NCI-H146 (cell line): ENCODE results near the gene SLC2A4RG.
"Not testable (repeated sequence)": the region's sequence is repeated elsewhere in the genome, so short reads cannot be mapped to it uniquely, and the experiment has no call there.

ENCODE experiments used
- DNase-seq: peaks from one replicate; lab custom pipeline; 2025; lab: John Stamatoyannopoulos, UW

Gene SLC2A4RG

DNA sequence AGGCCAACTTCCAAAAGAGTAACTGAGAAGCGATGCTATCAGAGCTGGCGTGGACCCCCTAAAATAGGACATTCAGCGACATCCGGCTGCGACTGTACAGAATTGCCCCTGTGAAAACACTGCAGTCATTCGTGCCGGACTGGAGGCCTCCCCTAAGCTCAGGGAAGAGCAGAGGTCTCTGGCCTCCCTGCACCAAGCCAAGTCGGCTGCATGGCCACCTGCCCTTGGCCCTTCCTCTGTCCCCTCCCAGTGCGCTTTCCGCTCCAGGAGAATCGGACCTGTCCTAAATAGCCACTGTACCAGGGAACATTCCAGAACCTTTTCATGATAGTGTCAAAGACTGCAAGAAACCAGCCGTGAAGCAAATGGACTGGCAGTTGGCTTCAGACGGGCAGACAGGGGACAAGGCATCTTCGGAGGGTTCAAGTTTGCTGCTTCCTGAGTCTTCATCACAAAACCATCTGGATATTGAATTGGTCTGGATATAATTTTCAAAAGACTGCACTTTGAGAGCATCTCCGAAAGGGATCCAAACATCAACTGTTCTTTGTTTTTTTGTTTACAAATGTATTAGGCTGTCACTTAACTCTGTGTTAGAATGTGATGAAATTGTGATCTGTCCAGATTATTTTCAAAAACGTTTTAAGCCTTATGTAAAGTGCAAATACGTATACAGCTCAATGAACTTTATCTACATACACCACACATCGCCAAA is 16.5 kb downstream of the SLC2A4RG start:
- no peak for DNase-seq

DNA sequence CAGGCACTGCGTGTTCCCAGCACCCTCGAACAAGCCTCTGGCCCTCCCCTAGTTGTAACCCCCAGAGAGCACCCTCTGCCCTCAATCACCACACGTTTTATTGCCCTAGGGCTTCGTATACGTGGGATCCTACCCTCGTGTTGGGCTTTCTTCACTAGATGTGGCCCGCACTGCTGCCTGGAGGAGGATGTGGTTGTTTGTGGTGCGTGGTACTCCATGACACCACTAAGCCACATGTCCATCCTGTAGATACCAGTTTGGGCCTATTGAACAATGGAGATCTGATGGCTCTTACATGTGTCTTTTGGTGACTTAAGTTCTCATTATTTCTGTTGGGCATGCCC is 17.0 kb downstream of the SLC2A4RG start:
- DNase-seq, result no peak

DNA sequence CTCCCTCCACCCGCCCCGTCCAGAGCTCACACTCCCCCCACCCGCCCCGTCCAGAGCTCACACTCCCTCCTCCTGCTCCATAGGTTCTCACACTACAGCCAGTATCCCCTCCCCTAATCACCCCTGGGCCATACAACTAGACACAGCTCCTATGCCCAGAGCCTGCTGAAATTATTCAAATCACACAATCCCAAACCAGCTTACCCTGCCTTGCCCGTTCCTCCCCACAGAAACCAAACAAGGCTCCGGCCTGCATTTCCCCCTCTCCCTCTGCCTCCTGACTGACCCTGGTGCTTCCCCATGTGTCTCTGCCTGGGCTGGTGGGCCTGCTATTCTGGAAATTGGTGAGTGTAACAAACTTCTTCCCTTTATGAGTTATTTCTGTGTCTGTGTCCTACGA is 18.6 kb downstream of the SLC2A4RG start:
- no peak for DNase-seq

DNA sequence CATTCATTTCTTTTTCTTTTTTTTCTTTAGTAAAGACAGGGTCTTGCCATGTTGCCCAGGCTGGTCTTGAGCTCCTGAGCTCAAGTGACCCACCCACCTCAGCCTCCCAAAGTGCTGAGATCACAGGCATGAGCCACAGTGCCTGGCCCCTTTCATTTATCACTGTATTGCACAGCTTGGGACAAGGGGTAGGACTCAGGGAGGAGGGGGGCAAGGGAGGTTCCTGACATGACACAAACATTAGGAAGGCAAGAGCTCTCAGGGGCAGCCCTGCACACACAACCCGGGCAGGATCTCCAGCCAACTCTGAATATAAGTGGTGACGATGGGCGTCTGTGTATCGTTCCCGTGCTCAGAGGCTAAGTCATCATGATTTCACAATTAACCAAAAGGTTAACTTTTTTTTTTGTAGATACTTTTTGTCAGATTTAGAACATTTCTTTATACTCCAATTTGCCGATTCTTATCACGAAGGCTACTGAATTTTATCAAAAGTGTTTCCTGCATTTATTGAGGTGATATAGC is 19.9 kb downstream of the SLC2A4RG start:
- DNase-seq, result no peak

DNA sequence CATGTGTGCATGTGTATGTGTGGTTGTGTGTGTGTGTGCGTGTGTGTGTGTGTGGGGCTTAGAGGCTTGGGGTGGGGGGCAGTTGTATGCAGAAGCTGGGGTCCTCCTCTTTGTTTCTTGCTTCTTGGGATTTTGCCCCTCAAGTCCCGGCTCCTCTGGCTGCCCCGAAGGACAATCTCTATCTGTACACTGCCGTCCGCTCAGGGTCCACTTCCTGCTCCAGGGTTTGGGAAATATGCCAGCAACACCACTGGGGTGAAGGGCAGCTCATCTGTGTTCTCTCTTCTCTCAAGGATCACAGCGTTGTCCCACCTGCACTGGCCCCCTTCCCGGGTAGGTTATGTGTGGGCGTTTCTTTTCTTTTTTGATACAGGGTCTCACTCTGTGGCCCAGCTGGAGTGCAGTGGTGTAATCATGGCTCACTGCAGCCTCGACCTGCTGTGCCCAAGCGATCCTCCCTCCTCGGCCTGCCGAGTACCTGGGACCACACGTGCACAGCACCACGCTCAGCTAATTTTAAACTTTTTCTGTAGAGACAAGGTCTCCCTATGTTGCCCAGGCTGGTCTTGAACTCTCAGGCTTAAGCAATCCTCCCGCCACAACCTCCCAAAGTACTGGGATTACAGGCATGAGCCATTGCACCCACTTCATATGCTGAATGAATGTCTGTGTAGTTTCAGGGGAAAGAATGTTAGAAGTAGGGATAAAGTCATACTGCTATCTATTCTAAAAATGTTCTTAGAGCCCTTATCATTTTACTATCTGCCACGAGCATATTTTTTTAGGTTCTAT is 25.7 kb downstream of the SLC2A4RG start:
- no peak for DNase-seq

DNA sequence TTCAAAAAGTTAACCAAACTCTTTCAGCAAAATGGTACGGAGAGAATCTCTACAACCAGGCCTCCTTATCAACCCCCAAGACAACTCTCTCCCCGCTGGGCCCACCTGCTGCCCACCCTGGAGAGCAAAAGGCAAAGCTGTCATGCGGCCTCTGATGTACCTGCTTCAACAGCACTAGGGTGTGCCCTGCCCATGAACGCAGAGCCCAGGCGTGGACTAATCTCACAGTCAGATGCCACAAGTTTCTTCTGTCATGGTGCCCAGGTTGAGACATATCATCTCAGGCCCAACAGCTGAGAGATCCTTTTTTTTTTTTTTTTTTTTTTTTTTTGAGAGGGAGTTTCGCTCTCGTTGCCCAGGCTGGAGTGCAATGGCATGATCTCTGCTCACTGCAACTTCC is 26.3 kb downstream of the SLC2A4RG start:
- DNase-seq, result no peak

DNA sequence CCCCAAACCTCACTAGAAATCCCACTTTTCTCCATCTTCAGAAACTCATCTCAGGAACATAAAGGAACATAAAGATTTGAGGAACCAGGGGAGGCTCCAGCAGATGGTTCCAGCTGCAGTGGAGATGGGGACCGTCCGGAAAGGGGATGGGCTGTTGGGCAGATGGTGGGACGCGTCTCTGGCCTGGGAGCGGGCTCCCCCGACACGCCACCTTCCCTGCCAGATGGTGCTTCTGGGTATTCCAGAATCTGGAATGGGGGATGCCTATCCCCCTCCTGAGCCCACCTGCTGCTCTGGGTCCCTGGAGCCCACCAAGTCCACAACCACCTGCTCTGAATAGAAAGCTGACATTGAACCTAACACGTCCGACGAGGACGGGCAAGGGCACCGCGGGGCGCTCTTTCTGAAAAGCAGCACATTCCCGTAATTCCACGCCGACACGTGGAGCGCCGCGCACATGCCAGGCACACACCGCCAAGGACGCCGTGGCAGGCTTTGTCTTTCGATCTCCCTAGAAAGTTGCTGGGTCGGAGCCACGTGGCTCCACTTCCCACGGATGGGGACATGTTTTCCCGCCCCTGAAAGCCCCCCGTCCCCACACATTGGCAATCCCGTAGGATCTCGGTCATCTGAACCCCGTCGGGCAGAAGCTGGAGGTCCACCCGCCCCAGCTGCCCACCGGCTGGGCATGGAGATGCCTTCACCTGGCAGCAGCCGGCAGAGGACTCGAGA is 27.3 kb downstream of the SLC2A4RG start:
- no peak for DNase-seq

DNA sequence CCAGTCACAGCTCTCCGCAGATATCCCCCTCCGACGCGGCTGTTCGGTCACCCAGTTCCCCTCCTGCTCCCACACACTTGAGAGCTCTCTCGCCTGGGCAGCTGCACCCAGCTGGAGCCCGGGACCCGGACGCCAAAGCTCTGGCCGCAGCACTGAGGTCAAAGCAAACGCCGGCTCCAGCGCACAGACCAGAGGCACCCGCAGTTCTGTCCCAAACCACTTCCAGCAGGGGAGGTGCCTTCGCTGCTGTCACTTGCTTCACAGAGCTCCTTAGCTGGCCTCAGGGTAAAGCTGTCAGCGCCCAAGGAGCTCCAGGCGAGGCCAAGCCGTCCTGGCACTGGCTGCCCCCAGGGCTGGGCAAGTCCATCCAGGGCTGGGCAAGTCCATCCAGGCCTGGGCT is 27.9 kb downstream of the SLC2A4RG start:
- no peak for DNase-seq

DNA sequence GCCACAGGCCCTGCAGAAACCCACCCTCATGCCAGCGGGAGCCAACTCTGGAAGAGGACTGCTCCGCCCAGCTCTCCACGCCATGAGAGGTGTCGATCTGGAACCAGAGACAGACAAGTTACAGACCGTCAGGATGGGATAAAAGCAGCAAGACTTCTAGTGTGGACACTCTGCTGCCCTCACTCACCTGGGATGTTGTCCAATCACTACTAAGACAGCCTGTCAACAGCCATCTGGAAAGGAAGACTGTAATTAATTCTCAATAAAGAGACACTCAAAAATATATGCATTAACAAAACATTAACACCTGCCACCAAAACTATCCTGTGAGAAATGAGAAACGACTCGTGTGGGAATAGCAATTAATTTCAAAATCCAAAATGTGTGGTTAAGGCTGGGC is 28.3 kb downstream of the SLC2A4RG start:
- DNase-seq, result no peak

DNA sequence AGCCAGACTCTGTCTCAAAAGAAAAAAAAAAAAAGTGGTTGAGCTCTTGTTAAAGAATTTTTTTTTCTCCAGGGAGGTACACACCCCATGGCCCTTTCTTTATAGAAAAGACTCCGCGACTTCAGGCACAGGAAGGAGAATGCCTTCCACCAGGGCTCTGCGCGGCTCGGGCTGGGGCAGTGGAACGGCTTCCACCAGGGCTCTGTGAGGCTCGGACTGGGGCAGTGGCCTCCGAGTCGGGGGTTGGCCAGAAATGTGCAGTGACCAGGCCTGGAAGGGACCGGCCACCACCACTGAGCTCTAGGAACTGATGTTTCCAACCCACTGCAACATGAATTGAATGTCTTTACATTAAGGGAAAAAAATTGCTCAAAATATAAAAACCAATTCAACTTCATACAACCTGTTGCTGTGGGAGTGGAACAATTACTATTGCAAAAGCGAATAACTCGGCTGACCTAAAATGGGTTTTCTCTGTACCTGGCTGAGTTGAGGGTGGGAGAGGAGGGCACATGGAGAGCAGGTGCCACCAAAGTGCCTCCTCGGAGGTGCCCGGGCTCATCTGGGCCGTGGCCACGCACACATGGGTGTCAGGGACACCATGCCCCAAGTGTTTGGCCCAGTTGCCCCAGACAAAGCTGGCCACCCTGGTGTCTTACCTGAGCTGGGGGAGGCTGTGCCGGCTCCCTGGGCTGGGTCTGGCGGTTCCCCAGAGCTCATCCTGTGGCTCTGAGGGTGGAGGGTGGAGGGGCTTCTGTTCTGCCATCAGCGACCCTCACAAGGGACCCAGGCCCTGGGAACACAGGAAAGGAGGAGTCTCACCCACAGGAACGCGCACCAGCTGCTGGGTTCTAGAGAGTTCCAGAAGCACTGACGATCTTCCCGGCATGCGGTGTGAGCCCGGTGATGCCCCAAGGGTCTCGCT is 29.3 kb downstream of the SLC2A4RG start:
- DNase-seq, result no peak

DNA sequence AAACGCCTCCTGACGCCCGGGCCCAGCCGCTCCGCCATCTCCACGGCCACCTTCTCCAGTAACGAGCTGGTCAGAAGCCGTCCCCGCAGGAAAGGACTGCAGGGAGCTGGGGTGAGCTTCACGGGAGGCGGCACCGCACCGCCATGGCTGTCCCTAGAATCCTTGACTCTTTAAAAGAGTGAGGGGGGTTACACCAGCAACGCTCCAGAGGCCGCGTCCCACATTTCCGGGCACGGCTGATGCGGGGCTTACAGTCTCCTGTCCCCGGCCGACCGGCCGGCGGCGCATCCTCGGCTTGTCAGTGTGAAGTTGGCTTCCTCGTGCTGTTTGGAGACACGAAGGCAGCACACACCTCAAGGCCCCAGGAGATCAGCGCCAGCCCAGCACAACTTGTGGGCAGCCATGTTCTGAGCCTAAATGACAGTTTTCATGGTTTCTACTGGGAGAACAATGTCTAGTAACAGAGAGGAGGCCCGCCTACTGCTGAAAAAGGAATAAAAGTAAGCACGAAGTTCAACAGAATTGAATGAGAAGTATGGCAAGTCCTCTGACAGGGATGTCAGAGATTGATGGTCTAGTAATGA is 30.4 kb downstream of the SLC2A4RG start:
- DNase-seq, result no peak

DNA sequence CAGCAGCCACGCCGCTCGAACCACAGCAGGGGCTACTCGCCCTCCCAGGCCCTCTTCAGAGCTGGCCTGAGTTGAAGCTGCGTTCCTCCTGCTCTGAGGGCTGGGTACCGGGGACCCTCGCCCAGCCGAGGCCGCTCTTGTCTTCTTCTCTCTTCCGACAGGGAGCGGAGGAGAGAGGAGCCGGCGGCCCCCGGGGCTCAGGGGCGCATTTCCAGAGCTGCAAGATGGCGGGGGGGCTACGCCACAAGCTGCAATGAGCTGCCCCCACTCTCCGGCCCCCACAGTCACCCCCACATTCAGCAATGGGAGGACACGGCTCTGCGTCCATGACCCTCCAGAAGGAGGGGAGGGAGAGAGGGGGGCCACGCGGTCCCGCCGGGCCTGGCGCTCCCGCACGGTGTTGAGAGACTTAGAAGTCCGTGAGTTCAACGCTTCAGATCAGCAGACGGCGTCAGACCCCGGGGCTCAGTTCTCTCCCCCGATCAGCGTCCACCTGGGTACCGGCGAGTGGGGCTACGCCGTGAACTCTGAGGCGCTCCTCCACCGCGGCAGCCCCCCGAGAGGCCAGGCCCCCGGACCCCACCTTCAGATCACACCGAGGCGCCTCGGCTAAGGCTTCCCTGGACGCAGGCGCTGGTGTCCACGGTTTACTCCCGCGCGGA is 31.6 kb downstream of the SLC2A4RG start:
- no peak for DNase-seq

DNA sequence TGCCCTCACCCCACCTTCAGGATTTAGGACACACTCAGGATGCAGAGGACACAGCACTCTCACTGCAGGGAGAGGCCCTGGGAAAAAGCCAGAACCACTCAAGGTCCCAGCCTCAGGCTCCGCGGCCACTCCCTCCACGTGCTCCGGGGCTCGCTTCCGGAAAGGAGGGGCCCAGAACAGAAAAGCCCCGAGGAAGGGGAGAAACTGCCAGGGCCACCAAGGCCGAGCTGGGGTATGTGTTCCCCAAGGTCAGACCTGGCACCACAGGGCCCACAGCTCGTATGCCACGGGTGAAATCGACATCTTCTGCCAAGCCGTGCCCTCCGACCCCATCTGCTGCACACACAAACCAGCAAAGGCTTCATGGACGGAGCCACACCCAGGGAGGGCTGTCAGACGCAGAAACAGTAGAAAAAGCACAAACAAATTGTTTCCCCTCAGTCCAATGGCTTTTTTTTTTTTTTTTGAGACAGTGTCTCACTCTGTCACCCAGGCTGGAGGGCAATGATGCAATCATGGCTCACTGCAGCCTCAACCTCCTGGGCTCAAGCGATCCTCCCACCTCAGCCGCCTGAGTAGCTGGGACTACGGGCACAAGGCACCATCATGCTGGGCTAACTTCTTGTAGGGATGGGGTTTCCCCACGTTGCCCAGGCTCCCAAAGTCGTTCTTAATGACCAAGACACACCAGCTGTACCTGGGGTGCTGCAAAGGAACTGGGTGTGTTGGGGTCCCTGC is 33.4 kb downstream of the SLC2A4RG start:
- no peak for DNase-seq

DNA sequence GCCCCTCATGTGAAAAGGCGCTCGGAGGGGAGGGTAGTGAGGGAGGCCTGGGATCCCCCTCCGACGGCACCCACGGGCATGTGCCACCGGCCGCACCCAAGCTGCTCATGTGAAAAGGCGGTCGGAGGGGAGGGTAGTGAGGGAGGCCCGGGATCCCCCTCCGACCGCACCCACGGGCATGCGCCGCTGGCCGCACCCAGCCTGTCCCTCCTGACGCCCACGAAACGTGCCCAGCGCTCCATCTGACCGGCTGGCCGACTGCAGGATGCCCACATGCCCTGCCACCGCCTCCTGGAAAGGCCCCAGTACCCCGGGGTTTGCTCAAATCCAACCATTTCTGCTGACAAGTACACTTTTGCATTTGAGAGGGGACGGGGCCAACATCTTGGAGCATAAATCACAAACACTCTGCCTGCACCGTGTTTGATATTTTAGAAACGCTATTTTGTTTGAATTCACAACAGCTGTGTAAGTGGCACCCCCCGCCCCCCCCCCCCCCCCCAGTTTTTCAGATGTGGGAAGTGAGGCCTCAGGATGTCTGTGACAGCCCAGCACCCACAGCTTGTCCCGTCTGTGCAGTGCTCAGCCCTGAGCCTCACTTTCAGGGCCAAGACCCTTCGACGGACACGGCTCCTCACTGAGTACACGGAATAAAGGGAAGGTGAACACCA is 34.1 kb downstream of the SLC2A4RG start:
- no peak for DNase-seq

DNA sequence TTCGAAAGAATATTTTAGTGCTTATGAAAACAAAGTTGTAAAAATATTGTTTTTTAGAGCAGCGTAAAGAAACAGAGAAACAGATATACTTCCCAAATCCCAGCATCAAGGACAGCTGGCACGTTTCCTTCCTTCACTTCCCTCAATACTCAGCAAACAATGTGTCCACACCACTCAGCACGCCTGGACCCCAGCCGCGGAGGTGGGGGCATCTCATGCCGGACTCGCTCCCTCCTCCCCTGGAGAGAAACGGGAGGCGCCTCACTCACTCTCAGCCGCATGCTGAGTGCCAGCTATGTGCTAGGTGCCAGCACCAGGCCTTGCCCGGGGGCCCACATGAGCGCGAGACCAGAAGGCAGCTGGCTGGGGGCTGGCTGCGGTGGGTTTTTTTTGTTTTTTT is 34.7 kb downstream of the SLC2A4RG start:
- peak; percentile 30 for DNase-seq

DNA sequence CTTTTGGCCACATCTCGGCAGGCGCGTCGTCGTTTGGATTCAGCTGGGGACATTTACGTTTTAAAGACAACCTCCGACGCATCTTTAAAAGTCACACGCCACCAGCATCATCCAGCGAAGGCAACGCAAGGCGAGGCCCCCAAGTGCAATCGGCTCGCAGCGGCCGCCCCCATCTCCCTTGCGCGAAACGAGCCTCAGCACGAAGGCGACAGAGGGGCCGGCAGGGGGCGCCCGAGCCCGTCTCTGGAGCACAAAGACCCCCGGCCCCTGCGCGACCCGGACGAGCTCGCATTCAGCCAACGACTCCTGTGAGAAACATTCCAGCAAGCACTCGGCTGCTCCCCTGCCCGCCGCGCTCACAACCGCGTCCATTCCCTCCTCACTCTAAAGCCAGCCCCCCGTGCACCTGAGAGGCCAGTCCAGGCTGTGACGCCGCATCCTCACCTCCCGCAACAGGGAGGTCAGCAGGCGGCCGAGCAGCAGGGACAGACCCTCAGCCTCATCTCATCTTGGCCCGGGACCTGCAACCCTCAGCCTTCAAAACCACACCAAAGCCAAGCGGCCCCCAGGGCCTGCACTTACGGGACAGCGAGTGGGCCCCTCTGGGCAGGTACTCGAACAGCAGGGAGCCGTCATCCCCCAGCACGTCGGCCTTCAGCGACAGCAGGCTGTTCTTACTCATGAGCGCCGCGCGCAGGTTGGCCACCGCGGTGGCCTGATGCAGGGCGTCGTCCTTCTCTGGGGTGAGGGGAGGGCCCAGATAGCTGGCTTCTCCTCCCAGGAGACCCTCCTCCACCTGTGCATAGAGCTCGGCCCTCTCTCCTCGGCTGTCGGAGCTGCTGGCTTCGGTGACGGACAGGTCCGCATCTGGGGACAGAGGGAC is 35.8 kb downstream of the SLC2A4RG start:
- DNase-seq, result peak; percentile 62

DNA sequence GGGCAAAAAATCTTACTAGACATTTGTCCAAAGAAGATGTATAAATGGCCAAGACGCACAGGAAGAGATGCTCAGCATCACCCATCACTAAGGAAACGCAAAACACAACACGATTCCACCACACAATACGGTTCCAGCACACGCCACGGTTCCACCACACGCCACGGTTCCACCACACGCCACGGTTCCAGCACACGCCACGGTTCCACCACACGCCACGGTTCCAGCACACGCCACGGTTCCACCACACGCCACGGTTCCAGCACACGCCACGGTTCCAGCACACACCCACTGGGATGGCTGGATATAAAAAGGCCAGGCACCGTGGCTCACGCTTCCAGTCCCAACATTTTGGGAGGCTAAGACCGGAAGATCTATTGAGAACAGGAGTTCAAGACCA is 37.3 kb downstream of the SLC2A4RG start:
- not testable (repeated sequence) for DNase-seq

DNA sequence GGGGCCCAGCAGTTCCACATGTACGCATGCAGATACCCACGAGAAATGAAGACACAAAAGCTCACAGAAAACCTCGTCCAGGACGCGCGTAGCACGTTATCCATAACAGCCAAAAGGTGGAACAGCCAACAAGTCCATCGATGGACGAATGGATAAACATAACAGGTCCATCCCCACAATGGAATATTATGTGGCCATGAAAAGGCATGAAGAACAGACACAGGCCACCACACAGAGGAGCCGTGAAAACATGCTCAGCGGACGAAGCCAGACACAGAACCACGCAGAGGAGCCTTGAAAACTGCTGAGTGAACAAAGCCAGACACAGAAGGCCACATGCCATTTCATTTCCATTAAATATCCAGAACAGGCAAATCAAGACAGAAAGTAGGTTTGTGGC is 38.0 kb downstream of the SLC2A4RG start:
- DNase-seq, result no peak
